ENCODE results near the gene PSMA6.
"Not testable (repeated sequence)": the region's sequence is repeated elsewhere in the genome, so short reads cannot be mapped to it uniquely, and the experiment has no call there.

Gene PSMA6

DNA sequence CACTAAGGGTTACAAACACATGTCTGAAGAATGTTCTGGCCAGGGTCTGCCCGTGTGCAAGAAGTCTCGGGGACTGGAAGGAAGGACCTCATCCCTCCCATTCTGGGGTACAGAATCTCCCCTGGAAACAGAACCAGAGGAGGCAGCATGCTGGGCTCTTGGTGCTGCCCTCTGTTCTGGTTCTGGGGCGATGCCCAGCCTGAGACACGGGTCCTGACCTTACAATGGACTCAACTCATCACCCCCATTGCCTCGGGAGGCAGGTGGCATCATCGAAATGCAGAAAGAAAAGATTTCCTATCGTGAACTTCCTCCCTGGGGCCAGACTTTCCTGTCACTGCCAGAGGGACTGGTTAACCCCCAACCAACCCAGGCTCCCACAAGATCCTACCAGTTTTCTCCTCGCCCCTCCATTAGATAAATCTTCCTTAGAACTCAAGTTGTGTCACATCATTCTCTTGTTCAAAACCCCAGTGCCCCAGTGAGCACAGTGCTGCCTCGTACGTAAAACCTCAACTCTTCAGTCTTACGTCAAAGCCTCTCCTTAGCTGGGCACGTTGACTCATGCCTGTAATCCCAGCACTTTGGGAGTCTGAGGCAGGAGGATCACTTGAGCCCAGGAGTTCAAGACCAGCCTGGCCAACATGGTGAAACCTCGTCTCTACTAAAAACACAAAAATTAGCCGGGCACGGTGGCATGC lies 52.1 kb downstream of the PSMA6 start:
- no peak for DNase-seq (ENCODE audit: low read depth)

DNA sequence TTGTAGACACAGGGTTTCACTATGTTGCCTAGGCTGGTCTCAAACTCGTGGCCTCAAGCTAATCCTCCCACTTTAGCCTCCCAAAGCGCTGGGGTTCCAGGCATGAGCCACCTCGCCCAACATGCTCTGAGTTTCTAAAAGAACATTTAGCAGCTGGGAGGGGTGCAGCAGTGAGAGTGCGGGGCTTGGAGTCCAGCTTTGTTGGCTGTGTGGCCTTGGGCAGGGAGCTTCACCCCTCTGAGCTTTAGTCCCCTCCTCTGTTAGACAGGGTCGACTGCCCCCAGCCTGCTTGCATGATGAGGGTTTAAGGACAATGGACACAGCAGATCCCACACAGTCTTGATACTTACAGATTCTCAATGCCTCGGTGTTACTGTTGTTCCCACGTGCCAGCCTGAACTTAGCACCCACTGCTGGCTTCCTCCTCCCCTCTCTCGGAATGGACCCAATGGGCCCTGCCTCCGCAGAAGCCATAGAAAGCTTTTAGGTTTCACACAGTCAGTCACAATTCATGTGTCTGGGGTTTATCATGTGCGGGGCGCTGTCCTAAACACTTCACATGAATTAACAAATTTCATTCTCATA lies 54.6 kb downstream of the PSMA6 start:
- no peak for DNase-seq (ENCODE audit: low read depth)

DNA sequence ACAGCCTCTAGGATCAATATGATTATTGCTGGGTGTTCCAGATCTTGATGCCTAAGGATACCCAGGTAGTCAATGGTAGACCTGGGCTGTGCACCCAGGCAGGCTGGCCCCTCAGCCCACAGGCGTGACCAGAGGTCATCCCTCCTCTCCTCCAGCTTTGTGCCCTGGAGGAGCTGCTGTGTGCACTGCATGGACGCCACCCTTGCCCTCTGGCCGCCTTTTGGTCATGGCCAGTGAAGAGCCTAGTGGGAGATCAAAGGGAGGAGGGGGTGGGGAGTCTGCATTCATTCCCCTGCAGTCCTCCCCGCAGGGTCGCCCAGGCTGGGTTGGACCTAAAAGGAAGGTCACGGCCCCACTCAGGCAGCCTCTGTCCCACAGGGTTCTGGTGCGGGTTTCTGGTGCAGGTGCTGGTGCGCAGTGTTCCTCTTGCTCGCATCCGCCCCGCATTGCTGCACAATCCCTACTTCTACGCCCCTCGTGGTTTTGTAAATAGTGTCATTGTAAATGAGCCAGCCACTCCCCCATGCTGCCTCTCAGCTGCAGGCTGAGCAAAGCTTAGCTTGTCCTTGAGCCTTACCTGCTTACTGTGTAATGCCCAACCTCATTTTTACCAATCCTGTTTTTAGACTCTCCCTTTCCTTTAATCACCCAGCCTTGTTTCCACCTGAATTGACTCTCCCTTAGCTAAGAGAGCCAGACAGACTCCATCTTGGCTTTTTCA lies 55.3 kb downstream of the PSMA6 start:
- DNase-seq (ENCODE audit: low read depth): no peak

DNA sequence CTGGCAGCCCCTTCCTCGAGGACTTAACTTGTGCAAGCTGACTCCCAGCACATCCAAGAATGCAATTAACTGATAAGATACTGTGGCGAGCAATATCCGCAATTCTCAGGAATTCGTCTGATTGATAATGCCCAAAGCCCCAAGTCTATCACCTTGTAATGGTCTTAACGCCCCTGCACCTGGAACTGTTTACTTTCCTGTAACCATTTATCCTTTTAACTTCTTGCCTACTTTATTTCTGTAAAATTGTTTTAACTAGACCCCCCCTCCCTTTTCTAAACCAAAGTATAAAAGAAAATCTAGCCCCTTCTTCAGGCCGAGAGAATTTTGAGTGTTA lies 55.8 kb downstream of the PSMA6 start:
- not testable (repeated sequence) for DNase-seq (ENCODE audit: low read depth)

DNA sequence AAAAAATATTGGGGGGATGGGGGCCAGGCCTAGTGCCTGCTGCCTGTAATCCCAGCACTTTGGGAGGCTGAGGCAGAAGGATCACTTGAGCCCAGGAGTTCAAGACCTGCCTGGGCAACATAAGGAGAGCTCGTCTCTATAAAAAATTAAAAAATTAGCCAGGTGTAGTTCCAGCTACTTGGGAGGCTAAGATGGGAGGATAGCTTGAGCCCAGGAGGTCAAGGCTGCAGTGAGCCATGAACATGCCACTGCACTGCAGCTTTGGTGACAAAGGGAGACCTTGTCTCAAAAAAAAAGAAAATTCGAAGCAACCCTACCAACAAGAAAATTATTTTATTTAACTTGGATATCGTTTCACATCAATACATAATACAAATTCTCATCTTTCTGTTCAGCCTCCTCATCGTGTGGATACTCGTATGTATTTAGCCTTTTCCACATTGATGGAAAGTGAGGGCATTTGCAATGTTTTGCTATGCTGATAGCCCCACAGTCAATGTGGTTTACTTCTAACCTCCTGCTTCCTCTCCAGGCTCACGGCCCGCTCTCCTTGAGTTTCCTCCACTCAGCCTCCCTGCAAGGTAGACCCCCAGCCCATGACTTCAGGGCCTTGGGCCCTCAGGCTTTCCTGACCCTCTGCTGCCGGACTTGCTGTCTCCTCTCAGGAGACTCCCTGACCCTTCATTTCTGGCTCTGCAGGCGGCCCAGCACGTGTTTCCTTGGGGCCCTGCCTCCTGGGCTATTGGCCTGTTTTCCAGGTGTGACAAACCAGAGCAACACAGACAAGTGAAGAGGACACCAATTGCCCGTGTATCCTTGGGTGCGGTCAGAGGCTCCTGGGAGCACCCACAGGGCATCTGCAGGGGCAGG lies 57.5 kb downstream of the PSMA6 start:
- no peak for DNase-seq (ENCODE audit: low read depth)

DNA sequence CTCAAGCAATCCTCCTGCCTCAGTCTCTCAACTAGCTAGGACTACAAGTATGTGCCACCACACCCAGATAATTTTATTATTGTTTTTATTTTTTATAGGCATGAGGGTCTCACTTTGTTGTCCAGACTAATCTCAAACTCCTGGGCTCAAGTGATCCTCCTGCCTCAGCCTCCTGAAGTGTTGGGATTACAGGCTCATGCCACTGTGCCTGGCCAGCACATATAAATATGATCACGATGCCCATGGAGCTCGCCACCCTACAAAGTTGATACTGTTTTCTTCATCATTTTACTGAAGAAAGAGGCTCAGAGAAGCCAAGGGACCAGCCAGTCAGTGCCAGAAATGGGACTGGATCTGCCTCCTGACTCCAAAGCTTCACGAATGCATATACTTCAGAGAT lies 59.3 kb downstream of the PSMA6 start:
- no peak for DNase-seq (ENCODE audit: low read depth)

DNA sequence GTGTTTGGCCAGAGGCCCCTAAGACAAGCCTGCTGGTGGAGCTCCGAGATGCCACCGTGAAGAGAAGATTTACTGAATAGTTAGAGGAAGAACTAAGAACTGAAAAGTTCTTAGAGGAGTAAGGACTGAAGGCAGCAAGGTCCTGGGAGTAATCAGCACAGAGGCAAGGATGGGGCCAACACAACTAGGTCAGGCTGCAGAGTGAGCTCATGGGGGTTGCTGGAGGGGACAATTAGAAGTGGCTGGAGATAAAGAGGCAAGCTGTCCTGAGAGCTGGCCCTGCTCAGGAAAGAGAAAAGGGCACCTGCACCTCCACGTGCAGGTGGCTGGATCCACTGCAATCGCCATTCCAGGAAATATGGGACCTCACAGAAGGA lies 59.7 kb downstream of the PSMA6 start:
- no peak for DNase-seq (ENCODE audit: low read depth)

DNA sequence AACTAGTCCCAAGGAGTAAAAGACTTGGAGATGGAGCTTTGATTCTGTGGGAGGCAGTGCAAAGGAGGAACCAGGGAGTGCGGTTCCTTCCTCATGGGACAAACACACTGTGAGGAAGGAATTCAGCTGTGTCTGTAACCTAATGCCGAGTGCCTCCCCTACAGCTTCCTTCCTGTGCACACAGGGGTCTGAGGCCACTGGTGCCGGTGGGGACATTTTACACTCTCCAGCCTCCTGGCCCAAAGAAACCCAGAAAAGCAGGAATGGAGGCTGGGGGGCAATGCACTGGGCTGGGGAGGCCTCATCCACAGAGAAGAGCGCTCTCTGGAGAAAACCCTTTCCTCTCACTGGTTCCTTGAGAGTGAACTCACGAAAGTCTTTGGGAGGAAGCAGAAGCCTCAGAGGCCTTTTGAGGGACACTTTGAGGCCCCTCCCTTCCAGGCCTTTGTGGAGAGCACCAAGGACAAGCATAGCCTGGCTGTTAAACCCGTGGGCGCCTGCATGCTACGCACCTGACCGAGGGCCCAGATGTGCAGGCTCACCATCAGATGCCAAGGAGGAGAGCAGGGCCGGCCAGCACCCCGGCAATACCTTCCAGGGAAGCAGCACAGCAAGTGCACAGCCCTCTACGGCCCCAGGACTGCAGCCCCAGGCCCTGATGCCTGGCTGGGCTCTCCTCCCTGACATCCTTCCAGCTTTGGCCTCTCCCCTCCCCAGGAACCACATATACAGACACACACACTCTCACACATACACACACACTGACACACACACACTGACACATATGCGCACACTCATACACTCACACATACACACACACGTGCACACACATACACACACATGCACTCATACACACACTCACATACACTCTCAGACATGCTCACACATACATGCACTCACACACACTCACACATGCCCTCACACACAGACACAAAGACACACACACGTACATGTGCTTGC lies 60.4 kb downstream of the PSMA6 start:
- no peak for DNase-seq (ENCODE audit: low read depth)

DNA sequence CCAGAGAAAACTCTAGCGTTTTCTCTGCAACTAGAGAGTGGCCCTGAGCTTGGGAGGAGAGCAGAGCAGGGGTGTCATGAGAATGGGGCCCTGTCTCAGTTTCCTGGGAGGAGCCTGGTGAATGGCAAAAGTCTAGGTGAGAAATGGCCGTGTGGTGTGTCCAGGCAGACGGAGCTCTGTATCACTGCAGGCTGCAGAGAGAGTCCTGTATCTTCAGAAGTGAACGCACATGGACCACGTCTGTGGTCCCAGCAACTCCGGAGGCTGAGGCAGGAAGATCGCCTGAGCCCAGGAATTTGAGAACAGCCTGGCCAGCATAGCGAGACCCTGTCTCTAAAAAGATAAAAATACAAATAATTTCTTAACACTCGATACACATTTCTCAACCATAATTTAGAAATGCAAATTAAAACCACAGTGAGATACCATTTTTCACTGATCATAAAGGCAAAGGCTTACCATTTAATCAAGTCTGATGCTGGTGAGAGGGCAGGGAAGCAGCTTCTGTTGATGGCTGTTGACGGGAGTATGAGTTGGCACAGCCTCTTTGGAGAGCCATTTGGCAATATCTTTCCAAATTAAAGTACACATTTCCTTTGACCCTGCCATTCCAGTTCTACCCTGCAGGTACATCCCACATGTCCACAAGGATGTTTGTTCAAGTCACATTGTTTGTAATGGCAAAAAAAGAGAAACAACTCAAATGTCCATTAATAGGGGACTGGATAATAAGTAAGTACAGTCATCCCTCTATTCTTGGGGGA lies 61.4 kb downstream of the PSMA6 start:
- no peak for DNase-seq (ENCODE audit: low read depth)

DNA sequence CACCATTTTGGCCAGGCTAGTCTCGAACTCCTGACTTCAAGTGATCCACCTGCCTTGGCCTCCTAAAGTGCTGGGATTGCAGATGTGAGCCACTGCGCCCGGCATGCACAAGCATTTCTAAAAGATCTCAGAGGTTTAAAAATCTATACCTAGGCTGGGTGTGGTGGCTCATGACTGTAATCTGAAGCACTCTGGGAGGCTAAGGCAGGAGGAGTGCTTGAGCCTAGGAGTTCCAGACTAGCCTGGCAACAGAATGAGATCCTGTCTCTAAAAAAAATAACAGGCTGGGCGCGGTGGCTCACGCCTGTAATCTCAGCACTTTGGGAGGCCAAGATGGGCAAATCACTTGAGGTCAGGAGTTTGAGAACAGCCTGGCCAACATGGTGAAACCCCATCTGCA lies 63.1 kb downstream of the PSMA6 start:
- not testable (repeated sequence) for DNase-seq (ENCODE audit: low read depth)

DNA sequence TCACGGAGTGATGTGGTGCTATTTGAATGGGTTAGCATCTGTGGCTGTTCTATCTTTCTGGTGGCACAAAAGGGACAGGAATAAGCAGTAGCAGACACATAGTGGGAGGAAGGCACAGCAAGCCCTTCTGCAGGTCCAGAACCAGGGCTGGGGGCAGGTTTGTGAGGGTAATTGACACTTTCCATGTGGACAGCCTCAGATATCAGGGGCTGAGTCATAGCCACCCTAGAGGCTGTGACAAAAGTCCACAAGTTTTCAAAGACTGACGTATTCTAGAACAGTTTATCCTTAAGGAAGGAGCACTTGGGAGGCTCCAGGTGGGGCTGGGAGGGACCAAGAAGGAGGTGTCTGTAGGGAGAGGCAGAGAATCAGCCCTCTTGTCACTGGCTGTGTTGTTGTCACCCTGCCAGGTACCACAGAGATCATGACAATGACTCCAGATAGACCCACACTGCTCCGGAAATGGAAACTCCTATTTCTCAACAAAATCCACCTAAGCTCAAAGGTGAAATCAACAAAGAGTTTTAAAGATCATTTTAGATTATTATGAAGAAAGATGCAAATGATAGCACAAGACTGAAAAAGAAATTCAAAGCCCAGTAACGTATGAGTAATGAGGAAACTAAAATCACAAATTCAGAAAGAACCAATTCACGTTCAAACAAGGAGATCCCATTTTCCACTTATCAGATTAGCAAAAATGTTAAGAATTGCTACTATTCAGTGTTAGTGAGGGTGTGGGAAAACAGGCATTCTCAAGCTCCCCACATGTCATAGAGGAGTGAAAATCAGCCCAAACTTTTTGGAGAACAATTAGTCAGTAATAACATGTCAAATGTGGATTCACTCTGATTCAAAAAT lies 64.0 kb downstream of the PSMA6 start:
- DNase-seq (ENCODE audit: low read depth): no peak

DNA sequence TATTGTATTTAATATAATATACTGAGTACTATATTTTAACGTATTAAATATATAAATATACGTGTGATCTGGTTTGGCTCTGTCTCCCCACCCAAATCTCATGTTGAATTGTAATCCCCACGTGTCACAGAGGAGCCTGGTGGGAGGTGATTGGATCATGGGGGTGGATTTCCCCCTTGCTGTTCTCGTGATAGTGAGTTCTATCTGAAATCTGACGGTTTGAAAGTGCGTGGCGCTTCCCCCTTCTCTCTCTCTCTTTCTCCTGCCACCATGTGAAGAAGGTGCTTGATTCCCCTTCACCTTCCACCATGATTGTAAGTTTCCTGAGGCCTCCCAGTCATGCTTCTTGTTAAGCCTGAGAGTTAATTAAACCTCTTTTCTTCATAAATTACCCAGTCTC lies 67.5 kb downstream of the PSMA6 start:
- not testable (repeated sequence) for DNase-seq (ENCODE audit: low read depth)

DNA sequence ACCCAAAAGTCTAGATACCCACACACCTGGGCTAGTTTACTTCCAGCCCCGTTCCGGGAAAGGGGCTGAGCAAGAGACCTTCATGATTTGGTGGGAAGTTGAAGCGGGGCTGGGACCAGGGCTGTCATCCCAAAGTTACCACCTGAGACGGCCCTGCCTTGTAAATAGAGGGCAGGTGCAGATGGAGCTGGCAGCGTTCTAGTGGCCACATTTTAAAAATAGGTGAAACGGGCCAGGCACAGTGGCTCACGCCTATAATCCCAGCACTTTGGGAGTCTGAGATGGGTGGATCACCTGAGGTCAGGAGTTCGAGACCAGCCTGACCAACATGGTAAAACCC lies 68.9 kb downstream of the PSMA6 start:
- no peak for DNase-seq (ENCODE audit: low read depth)

DNA sequence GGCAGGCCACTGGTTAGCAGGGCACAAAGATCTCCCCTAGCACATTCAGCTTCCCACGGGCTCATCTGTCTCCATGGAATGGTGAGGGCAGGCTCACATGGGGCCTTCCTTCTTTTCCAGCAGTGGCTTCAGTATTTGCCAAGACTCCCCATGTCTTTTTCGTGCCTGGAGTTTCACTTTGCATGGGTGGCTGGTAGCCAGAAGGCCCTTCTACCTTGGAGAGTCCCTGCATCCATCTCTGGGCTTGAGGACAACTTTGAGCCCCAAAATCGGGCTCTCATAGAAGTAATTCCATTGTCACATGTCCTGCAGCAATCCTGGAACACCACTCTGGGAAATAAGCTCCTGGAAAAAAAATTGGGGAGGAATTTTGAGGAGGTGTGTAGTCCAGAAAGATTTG lies 70.3 kb downstream of the PSMA6 start:
- DNase-seq (ENCODE audit: low read depth): no peak

DNA sequence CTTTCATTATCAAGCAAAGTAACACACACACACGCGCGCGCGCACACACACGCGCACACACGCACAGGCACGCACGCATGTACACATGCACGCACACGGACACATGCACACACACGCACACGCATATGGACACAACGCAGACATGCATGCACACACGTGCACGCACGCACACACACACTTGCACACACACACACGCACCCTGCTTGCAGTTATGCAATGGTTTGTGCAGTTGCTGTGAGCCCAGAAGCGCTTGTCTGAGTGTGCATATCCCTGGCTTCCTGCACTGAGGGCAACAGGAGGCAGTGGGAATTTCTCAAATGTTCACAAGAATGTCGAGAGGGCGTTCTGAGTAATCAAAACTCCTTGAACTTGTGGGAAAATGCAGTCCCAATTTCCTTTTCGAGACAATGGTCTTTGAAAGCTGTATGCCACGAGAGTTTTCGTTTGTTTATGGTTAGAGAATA lies 70.8 kb downstream of the PSMA6 start:
- no peak for DNase-seq (ENCODE audit: low read depth)

DNA sequence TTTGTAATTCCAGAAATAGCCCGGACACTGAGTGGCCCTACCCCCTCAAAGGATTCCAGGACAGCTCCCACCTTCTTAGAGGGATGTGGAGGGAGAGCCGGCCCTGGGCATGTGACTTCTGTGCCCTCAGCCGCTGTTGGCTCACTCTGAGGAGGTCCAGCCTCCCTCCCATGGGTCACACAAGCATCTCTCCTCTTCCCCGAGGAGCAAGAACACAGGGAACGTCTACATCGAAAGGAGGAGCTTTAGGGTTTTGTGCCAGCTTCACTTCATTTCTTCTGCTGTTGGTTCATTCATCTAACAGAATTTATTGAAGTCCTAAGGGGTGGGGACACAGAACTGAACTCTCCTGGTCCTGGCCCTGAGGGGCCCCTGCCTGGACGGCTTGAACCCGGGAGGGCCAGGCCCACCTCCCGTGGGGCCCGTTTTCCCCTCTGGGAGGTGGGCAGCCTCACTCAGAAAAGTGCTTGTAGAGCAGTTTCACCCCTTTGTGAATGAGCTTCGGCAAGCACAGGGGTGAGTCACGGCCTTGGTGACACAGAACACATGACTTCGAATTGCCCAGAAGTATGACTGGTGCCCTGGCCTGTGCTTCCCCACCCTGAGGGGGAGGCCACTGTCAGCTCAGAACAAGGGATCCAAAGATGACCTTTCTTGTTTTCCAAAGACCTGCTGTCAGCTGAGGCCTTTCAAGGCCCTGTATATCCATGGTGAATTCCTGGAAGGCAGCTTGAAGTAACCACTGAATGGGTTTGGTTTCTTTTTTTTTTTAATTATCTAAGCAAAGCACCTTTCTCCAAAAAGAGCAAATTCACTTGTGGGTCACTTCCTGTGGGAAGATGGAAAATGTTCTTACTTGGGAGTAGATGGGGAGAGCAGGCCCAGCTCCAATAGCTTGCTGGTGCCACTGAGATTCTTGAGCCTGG lies 73.2 kb downstream of the PSMA6 start:
- peak; percentile 76 for DNase-seq (ENCODE audit: low read depth)

DNA sequence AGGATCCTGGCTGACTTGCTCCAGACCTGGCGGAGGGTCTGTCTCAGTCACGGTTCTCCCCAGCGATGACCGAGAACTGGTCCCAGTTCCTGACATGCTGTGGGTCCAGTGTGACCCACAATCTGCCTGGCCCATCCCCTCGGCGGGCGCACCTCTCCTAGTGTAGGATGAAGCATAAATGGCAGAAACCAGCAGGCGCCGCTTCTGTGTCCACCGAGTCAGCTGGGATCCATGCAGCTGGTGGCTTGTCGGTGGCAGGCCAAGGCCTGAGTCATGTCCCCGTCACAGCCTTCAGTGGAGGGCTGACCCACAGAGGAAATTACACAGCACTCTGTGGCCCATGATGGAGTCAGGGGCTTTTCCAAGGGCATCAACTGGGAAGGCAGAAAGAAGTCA lies 73.9 kb downstream of the PSMA6 start:
- DNase-seq (ENCODE audit: low read depth): no peak

DNA sequence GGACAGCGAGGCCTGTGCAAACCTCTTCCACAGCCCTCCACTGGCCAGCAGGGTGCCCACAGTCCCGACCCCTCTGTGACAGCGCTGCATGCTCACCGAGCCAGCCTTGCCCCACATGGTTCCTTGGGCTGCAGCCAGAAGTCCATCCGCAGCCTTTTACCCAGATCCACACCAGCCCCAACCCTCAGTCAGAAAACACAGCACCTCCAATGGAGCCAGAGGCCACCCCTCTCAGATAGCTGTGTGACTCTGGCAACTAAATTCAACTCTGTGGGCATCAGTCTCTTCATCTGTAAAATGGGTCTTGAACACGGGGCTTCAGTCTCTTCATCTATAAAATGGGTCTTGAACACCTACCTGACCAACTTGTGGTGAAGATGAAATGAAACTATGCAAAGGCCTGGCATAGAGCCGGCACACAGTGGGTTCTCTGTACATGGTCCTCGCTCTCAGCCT lies 74.4 kb downstream of the PSMA6 start:
- DNase-seq (ENCODE audit: low read depth): no peak

DNA sequence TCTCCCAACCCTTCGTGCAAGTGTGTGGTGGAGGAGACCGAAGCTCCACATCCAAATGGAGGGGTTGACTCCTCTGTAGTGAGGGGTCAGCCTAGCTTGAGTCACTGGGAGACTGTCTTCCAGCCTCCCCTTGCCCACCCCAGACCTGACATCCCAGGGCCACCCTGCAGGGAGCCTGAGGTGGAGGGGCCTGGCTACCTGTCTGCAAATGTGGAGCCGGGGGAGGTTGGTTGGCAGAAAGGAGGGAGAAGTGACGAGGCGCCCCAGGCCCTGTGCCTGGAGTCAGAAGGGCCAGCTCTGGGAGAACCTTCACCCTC lies 74.8 kb downstream of the PSMA6 start:
- no peak for DNase-seq (ENCODE audit: low read depth)
